GM21576 (cell line): ENCODE measurements around the gene MECP2.
A peak's percentile ranks its signal among the peaks of the same experiment; 100 is the strongest.

Source experiments
- ATAC-seq: cut with Tn5 transposase; IDR thresholded peaks from one replicate; pipeline ENCODE4 v1.9.1; 2021; ENCODE audit warnings: mild to moderate bottlenecking, moderate library complexity; ENCODE audit not compliant: unreplicated experiment

Gene MECP2

GRCh38 chrX:154019633-154020528, 77.6 kb downstream of the MECP2 start, which contains the start of gene IRAK1:
IRAK1 (minus strand) TSS chrX:154019902; CDS start chrX:154019812, 90 bp downstream.
- peak; percentile 56 for ATAC-seq

GRCh38 chrX:154019061-154019621, 78.4 kb downstream of the MECP2 start:
- ATAC-seq: no peak

GRCh38 chrX:154018518-154019060, 78.9 kb downstream of the MECP2 start:
- no peak for ATAC-seq

GRCh38 chrX:154017766-154018517, 79.6 kb downstream of the MECP2 start:
- no peak for ATAC-seq

GRCh38 chrX:154016366-154017076, 81.0 kb downstream of the MECP2 start:
- ATAC-seq: no peak

- ATAC-seq: no peak
These were observed 81.8 kb downstream of the MECP2 start for GRCh38 chrX:154015581-154016264.

- ATAC-seq: no peak
These were observed 82.8 kb downstream of the MECP2 start for GRCh38 chrX:154014429-154015380.

- ATAC-seq: no peak
These were observed 83.7 kb downstream of the MECP2 start for GRCh38 chrX:154013614-154014360.

GRCh38 chrX:154013001-154013421, 84.5 kb downstream of the MECP2 start:
- ATAC-seq: no peak

GRCh38 chrX:154012336-154012991, 85.1 kb downstream of the MECP2 start:
- no peak for ATAC-seq

- ATAC-seq: no peak
These were observed 85.9 kb downstream of the MECP2 start for GRCh38 chrX:154011376-154012335.

- ATAC-seq: no peak
These were observed 87.0 kb downstream of the MECP2 start for GRCh38 chrX:154010330-154011087.

GRCh38 chrX:154008521-154008920, 89.0 kb downstream of the MECP2 start:
- ATAC-seq: no peak

- ATAC-seq: no peak
These were observed 90.6 kb downstream of the MECP2 start for GRCh38 chrX:154006947-154007346.

- no peak for ATAC-seq
These were observed 93.2 kb downstream of the MECP2 start for GRCh38 chrX:154004315-154004714.

- ATAC-seq: peak; percentile 54
These were observed 95.2 kb downstream of the MECP2 start for GRCh38 chrX:154002215-154002719.
